Panc1 (cell line): ENCODE results near the gene PDGFRA.

Experiments used
- CTCF ChIP-seq: fragments of 450-650 bp; IDR thresholded peaks from 2 replicates; pipeline ENCODE4 v1.5.1; 2017; ENCODE audit warnings: mild to moderate bottlenecking
- POLR2AphosphoS5 ChIP-seq: IDR thresholded peaks from 2 replicates; pipeline ENCODE4 v1.6.1; 2012; ENCODE audit warnings: mild to moderate bottlenecking, low read depth, low read length, moderate library complexity

GRCh38 chr4:54282837-54283236 is 53.7 kb downstream of the PDGFRA start:
- TF ChIP-seq CTCF (no peak), POLR2AphosphoS5 (no peak)
